GM19240 (cell line): ENCODE measurements around the gene B4GALT2.

Experiments
- DNase-seq: peaks from one replicate; pipeline ENCODE4 v3.0.0; 2011; ENCODE audit warnings: low spot score; ENCODE audit not compliant: insufficient read length

Gene B4GALT2

DNA sequence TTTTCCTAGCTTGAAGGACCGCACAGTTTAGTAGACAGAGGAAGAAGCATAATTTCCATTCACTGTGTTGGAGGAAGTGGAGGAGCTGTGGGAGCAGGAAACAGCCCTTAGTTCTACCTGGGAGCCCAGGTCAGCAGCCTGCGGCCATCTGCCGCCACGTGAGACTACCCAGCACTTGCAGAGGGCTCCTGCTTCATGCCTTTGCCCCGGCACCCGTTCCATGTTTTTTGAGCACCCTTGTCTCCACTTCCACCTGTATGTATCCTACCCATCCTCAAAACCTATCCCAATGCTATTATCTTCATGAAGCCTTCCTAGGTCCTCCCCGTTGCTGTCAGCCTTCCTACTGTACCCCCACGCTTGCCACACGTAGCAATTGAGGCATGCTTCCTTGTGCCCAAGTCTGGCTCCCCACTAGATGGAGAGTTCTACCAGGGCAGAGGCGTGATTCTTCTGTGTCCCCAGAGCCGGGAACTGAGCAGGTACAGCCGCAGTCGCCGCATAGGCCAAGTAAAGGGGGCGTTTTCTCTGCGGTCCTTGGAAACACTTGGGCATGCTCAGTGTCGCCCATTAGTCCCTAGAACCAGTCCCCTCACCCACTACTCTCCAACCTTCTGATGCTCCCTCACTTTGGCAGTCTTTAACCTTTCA is 50.4 kb downstream of the B4GALT2 start:
- DNase-seq: no peak

- DNase-seq: peak; percentile 87
These were observed 51.0 kb downstream of the B4GALT2 start for GRCh38 chr1:44029911-44030604.

DNA sequence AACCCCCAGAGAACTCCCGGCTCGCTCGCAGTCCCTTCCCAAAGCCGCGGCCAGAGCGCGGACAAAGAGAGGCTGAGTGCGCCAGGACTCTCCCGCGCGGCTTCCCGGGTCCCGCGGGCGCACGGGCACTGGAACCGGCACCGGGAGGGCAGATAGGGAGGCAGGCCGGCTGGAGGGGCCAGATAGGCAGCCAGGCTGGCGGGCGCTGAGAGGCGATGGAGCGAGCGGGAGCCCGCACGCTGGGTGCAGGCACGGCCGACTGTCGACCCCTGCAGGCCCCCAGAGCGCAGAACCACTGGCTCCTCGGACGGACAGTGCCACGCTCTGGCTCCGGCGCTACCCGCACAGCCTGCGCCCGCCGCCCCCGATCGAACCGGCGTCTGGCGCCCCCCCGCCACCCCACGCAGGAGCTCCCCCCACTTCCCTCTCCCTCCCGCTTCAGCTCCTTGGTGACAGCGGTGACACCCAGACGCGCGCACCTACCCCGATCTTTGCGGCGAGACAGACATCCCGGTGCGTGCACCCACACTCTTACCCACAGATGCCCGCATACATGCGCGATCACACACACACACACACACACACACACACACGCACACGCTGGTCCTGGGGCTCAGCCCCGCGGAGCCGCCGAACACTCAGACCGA is 51.7 kb downstream of the B4GALT2 start:
- DNase-seq: no peak

GRCh38 chr1:44031252-44032169 is 52.5 kb downstream of the B4GALT2 start, which contains the start of gene SLC6A9:
Gene SLC6A9 (minus strand): TSS chr1:44031462. CDS start chr1:44024277, 7,185 bp downstream.
- DNase-seq: no peak

DNA sequence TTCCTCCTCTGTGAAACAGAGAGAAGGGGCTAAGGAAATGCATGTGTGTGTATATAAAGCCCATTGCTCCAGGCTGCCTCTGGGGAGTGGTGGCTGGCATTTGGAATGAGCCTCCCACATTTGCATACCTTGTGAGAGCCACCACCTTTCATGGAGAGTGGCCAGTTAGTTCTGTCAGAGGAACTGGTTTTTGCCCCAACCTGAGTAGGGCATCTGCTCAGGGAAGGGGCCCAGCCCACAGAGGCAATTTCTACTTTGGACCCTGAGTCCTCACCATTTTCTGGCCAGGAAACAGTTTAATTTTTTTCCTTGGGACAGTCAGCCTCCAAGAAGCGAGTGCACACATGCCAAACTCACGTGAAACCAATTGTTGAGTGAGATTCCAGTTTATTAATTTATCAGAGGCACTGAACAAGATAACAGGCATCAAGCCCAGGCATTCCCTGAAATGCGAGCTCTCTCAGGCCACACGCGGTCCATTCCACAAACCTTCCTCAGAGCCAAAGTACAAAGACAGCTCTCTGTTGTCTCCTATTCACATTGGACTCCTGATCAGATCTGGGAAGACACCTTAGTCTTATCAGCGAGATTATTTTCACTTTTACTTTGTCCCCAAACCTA is 53.3 kb downstream of the B4GALT2 start:
- DNase-seq: no peak

DNA sequence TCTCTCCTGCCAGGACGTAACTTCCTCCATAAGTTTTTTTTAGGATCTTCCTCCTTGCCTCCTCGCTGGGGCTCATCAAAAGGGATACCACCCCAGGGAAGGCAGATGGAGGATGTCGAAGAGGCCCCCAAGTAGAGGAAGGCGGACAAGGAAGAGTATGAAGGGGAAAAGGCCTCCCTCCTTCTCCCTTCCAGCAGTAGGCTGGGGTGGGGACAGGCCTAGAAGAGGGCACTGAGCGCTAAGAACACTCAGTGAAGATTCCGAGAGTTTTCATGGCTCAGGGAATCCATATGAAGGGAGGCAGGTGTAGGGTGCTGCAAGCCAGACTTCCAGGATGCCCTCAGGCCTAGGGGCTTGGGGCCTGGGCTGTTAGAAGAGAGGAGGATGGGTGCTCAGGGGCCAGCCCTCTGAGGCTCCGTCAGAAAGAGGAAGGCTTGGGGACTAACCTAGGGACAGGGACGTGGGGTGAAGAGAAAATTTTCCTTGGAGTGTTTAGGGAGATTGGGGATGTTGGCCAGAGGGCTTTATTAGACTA is 54.1 kb downstream of the B4GALT2 start:
- no peak for DNase-seq

DNA sequence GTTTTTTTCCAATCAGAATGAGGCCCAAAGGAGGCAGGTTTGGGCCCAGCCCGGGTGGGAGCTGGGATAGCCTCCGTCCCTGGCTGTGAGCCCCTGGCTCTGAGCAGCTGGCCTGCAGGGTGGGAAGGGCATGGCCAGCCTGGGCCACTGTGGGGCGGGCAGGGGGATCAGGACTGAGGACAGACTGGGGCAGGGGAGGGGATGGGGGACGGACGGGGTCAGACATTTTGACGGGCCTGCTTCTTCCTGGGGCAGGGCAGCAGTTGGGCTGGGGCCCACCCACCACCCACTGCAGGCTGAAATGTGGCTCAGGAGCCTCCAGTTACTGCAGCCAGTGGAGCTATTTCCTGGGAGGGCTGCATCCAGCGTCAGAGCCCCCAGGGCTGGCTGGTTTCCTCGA is 54.7 kb downstream of the B4GALT2 start:
- no peak for DNase-seq

DNA sequence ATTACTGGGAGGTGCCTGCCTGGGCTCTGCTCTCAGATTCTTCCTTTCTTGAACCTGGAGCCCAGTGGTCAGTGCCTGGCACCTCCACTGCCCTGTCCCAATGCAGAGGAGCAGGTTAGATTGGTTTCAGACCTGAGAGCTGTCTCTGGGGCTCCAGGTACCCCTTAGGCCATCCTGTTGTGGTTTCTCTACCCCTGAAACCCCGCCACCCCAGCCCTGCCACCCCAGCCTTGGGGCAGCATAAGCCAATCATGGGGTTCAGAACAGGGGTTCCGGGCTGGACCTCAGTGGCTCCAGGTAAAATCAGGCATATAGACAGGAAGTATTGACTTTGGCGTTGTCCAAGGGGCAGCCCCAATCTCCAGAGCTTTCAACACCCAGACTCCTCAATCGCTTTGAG is 55.4 kb downstream of the B4GALT2 start:
- DNase-seq: no peak

- DNase-seq: no peak
These were observed 56.1 kb downstream of the B4GALT2 start for GRCh38 chr1:44034976-44035716.

DNA sequence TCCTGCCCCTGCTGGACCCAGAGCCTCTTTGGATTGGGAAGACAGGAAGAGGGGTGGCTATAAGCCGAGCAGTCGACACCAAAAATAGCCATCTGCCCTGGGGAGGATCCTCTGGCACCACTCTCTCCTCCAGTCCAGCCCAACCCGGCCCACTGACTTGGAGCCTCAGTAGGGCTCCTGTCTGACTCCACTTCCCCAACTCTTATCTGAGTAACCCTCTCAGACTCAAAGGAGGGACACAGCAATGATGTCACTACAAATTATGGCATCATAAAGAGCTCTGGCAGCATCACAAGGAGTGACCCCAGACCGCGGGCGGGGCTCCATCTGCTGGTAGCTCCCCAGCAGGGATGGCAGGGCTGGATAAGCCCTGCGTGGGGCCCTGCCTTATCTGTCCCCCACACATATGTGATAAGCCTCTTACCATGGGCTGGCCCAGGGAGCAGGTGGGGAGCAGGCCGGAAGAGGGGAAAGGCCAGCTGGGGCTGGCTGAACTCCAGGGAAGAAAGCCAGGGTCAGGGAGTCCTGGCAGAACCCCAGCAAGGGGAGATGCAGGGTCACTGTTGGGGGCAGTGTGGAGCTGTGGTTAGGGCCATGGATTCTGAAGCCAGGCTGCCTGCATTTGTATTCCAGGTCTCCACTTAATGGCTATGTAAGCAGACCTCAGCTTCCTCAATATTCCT is 56.9 kb downstream of the B4GALT2 start:
- DNase-seq: no peak

GRCh38 chr1:44036409-44037139 is 57.6 kb downstream of the B4GALT2 start:
- DNase-seq: no peak

DNA sequence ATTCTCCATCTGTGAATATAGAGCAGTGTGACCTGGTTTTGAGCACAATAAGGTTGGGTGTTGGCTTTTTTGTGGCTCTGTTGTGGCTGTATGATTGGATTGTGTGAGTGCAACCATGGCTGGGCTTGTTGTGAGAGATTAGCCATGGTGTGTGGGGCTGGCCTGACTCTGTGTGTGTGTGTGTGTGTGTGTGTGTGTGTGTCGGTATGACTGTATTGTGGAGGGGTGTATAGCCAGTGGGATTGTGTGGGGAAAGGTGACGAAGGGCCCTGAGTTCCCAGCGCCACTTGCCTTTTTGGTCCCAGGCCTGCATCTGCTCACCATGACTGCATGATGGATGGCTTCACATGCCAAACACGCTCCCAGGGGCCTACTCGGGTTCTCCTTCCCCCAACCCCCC is 58.1 kb downstream of the B4GALT2 start:
- DNase-seq: no peak

DNA sequence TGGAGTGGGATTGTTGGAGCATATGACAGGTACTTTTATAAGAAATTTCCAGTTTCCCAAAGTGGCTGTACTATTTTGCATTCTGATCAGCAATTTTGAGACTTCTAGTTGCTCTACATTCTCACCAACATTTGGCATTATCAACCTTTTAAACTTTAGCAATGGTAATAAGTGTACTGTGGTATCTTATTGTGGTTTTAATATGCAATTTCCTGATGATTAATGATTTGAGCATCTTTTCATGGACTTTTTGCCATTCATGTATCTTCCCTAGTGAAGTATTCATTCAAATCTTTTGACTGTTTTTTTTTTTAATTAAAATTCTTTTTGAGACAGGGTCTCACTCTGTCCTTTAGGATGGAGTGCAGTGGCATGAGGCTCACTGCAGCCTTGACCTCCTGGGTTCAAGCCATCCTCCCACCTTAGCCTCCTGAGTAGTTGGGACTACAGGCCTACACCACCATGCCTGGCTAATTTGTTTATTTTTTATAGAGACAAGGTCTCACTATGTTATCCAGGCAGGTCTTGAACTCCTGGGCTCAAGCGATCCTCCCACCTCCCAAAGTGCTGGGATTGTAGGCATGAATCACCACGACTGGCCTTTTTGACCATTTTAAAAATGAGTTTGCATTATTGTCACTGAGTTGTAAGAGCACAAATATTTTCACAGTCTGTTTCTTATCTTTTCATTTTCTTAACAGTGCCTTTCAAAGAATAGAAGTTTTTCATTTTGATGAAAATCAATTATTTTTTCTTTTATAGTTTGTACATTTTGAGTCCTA is 60.1 kb downstream of the B4GALT2 start:
- DNase-seq: no peak

DNA sequence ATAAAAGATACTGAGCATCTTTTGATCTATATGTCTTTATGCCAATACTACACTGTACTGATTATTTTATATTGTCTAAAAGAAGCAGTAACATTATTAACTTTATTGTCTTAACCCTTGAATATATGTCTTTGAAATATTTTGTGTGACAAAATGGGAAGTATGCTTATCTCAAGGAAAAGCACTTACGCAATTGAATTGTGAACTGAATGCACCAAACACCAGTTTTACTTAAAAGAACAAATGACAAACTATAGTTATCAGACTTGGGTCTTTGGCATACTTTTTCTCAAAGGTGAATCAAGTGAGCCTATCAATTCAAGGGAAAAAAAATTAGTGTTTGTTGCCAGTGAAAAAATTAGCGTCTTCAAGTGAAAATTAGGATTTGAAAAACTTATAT is 61.4 kb downstream of the B4GALT2 start:
- DNase-seq: no peak
